PFSK-1 (cell line): Measurements from ENCODE around the gene NRL.

Experiments
- FOXP2 ChIP-seq: optimal IDR thresholded peaks from 2 replicates; pipeline ENCODE3; 2011; ENCODE audit warnings: borderline replicate concordance, control low read depth, inconsistent platforms; ENCODE audit not compliant: insufficient read depth; ENCODE audit errors: extremely low read length, extremely low read depth
- POLR2AphosphoS5 ChIP-seq: IDR thresholded peaks from 2 replicates; pipeline ENCODE4 v1.6.1; 2012; ENCODE audit warnings: low read depth, mild to moderate bottlenecking, control low read depth, low read length, moderate library complexity
- REST ChIP-seq, 2 experiments: IDR thresholded peaks; 2 replicates each; pipeline versions ENCODE4 v1.6.1 to v1.8.0; 2011 to 2012; ENCODE audit warnings: low read depth in 2 of 2, low read length in 2 of 2, control low read depth in 1 of 2, inconsistent platforms in 1 of 2, mild to moderate bottlenecking in 1 of 2, moderate library complexity in 1 of 2; ENCODE audit not compliant: insufficient read depth in 1 of 2
- SIN3A ChIP-seq: IDR thresholded peaks from 2 replicates; pipeline ENCODE4 v1.6.1; 2012; ENCODE audit warnings: mild to moderate bottlenecking, low read length, moderate library complexity, borderline replicate concordance; ENCODE audit not compliant: insufficient read depth
- TAF1 ChIP-seq: IDR thresholded peaks from 2 replicates; pipeline ENCODE4 v1.6.1; 2012; ENCODE audit warnings: low read length, control low read depth, borderline replicate concordance; ENCODE audit not compliant: insufficient read depth

Gene NRL

GRCh38 chr14:24145219-24145618, 30.5 kb upstream of the NRL start:
- TF ChIP-seq TAF1 (no peak), REST (IDR thresholded peaks at IDR 0.05; ENCODE audit: insufficient read depth in 1 of 2, low read depth in 2 of 2, low read length in 2 of 2) (no peak), POLR2AphosphoS5 (no peak), FOXP2 (no peak), SIN3A (no peak)

- no peak for TF ChIP-seq TAF1
- TF ChIP-seq REST (IDR thresholded peaks at IDR 0.05; ENCODE audit: insufficient read depth in 1 of 2, low read depth in 2 of 2, low read length in 2 of 2): no peak
- no peak for TF ChIP-seq FOXP2
- no peak for TF ChIP-seq SIN3A
- no peak for TF ChIP-seq POLR2AphosphoS5
These were observed 29.7 kb upstream of the NRL start for GRCh38 chr14:24144451-24144850.

- TF ChIP-seq POLR2AphosphoS5 (no peak), SIN3A (no peak), TAF1 (no peak), REST (IDR thresholded peaks at IDR 0.05; ENCODE audit: insufficient read depth in 1 of 2, low read depth in 2 of 2, low read length in 2 of 2) (no peak), FOXP2 (no peak)
These were observed 28.8 kb upstream of the NRL start for GRCh38 chr14:24143511-24143910.

- peak; percentile 83; the same call in 1 of the 2 replicates for TF ChIP-seq TAF1
- TF ChIP-seq REST (IDR thresholded peaks at IDR 0.05; ENCODE audit: insufficient read depth in 1 of 2, low read depth in 2 of 2, low read length in 2 of 2): 0 out of 4 replicates have a peak, but pooled peaks of 1 of the 2 experiments have one; percentile 6
- peak; percentile 69 for TF ChIP-seq POLR2AphosphoS5
- no peak for TF ChIP-seq SIN3A
These were observed 26.5 kb upstream of the NRL start, which contains the start of gene EMC9 for GRCh38 chr14:24141097-24141880. Gene EMC9, minus strand, starts transcription at chr14:24141591. Its CDS starts 287 bp downstream, at chr14:24141304.
